Endothelial cell of umbilical vein (primary cell): ENCODE results near the gene ERGIC2. TPM values are rescaled to one million over a fixed set of nuclear protein-coding genes. Genes with fewer than 3 reads are reported as not detected.

Experiments used
- BruUV-seq: library from RNA; stranded (reverse); fragments of 400-500 nt; replicated peaks from 2 replicates; lab custom pipeline; 2021; lab: Mats Ljungman, UMichigan
- CTCF ChIA-PET: fragments of 300-600, 350-600 bp; sonication (Branson Sonifier 250); formaldehyde crosslinking; loops from one replicate; lab custom pipeline; 2021; ENCODE audit warnings: antibody characterized with exemption, inconsistent platforms; lab: Charles Lee
- POLR2A ChIA-PET: fragments of 300-600, 350-600 bp; sonication (Branson Sonifier 250); formaldehyde crosslinking; loops from one replicate; lab custom pipeline; 2021; ENCODE audit warnings: antibody characterized with exemption, inconsistent platforms; lab: Charles Lee
- DNase-seq: peaks from one replicate; pipeline ENCODE4 v3.0.0-alpha.2; 2011; ENCODE audit warnings: low read depth, low spot score
- FAIRE-seq: peaks from 2 replicates; lab custom pipeline; 2011; peaks lifted over from hg19 to GRCh38; lab: Jason Lieb, UNC
- H2AFZ ChIP-seq: 2 replicates; pipeline ENCODE4 v1.6.0; 2012; ENCODE audit warnings: low read depth, low read length, control low read depth, inconsistent platforms
- H3K27ac ChIP-seq: 2 replicates; pipeline ENCODE4 v1.5.1; 2011; ENCODE audit warnings: low read depth, mild to moderate bottlenecking, control low read depth, low read length, moderate library complexity; ENCODE audit not compliant: insufficient read depth
- H3K27me3 ChIP-seq, 2 experiments: 2 replicates each; pipeline versions ENCODE4 v1.6.0 to v1.6.1; 2011; ENCODE audit warnings: low read length in 2 of 2, mixed read lengths in 1 of 2; ENCODE audit not compliant: control insufficient read depth in 2 of 2, insufficient read depth in 2 of 2
- H3K36me3 ChIP-seq, 2 experiments: 2 replicates in 1 of 2; 3 replicates in 1 of 2; pipeline ENCODE4 v1.5.1; 2011; ENCODE audit warnings: low read length in 2 of 2, mild to moderate bottlenecking in 1 of 2, moderate library complexity in 1 of 2; ENCODE audit not compliant: control insufficient read depth in 2 of 2, insufficient read depth in 2 of 2; ENCODE audit errors: extremely low read depth in 1 of 2
- H3K4me1 ChIP-seq: 3 replicates; pipeline ENCODE4 v1.5.1; 2011; ENCODE audit warnings: mild to moderate bottlenecking, low read length; ENCODE audit not compliant: control insufficient read depth, insufficient read depth; ENCODE audit errors: extremely low read depth
- H3K4me2 ChIP-seq: 2 replicates; pipeline ENCODE4 v1.6.1; 2011; ENCODE audit warnings: low read length, control low read depth, mixed read lengths; ENCODE audit not compliant: insufficient read depth
- H3K4me3 ChIP-seq, 3 experiments: fragments of 200-600 bp in 1 of 3; sonication (generic), shearing (Covaris generic) in 1 of 3; replicated peaks in 1 of 3; 2 replicates each; pipeline ENCODE4 v1.5.1; 2011 to 2016; ENCODE audit warnings: control low read depth in 3 of 3, low read length in 3 of 3, mild to moderate bottlenecking in 2 of 3, inconsistent platforms in 1 of 3, low read depth in 1 of 3, moderate library complexity in 1 of 3; ENCODE audit not compliant: insufficient read depth in 1 of 3
- H3K79me2 ChIP-seq: 2 replicates; pipeline ENCODE4 v1.6.0; 2012; ENCODE audit warnings: low read length, inconsistent platforms; ENCODE audit not compliant: control insufficient read depth, insufficient read depth
- H3K9ac ChIP-seq: replicated peaks from 2 replicates; pipeline ENCODE3; 2011; ENCODE audit warnings: low read length, control low read depth; ENCODE audit not compliant: insufficient read depth; ENCODE audit errors: extremely low read depth
- H3K9me1 ChIP-seq: replicated peaks from 3 replicates; pipeline ENCODE4 v1.6.0; 2011; ENCODE audit warnings: mild to moderate bottlenecking, low read length; ENCODE audit not compliant: control insufficient read depth, insufficient read depth; ENCODE audit errors: extremely low read depth
- H3K9me3 ChIP-seq: replicated peaks from 2 replicates; pipeline ENCODE4 v1.5.1; 2012; ENCODE audit warnings: low read length, inconsistent platforms; ENCODE audit not compliant: control insufficient read depth, insufficient read depth
- H4K20me1 ChIP-seq: replicated peaks from 2 replicates; pipeline ENCODE3; 2011; ENCODE audit warnings: mild to moderate bottlenecking, low read length; ENCODE audit not compliant: control insufficient read depth, insufficient read depth; ENCODE audit errors: extremely low read depth
- EZH2 ChIP-seq: IDR thresholded peaks from 2 replicates; pipeline ENCODE4 v1.6.1; 2012; ENCODE audit warnings: borderline replicate concordance, low read depth, mild to moderate bottlenecking, moderate library complexity, low read length, inconsistent platforms; ENCODE audit not compliant: severe bottlenecking
- FOS ChIP-seq: IDR thresholded peaks from 2 replicates; pipeline ENCODE4 v1.6.1; 2011; ENCODE audit warnings: mild to moderate bottlenecking, low read length, moderate library complexity, borderline replicate concordance; ENCODE audit not compliant: insufficient read depth
- GATA2 ChIP-seq: IDR thresholded peaks from 2 replicates; pipeline ENCODE4 v1.7.0; 2011; ENCODE audit warnings: low read depth, mild to moderate bottlenecking, moderate library complexity, mixed read lengths, low read length; ENCODE audit not compliant: insufficient read length, insufficient read depth
- JUN ChIP-seq: IDR thresholded peaks from 2 replicates; pipeline ENCODE4 v1.6.1; 2011; ENCODE audit warnings: borderline replicate concordance, low read depth; ENCODE audit not compliant: insufficient read length, insufficient read depth
- MYC ChIP-seq: IDR thresholded peaks from one replicate; pipeline ENCODE4 v1.6.1; 2011; ENCODE audit warnings: mild to moderate bottlenecking, low read depth, low read length
- POLR2A ChIP-seq: IDR thresholded peaks from 2 replicates; pipeline ENCODE4 v1.6.1; 2012; ENCODE audit warnings: low read depth, mild to moderate bottlenecking, control low read depth, low read length
- POLR2AphosphoS5 ChIP-seq: IDR thresholded peaks from 2 replicates; pipeline ENCODE4 v1.6.1; 2012; ENCODE audit warnings: low read depth, mild to moderate bottlenecking, control low read depth, low read length, moderate library complexity; ENCODE audit not compliant: insufficient read depth
- dilution Hi-C: fragments of 300-500 bp; cut with MboI; formaldehyde crosslinking; loops from one replicate; pipeline ENCODE4 v1.15.0; 2019; ENCODE audit warnings: low sequenced_read_pairs; ENCODE audit not compliant: extremely low pct_ligation_motif_present
- intact Hi-C: fragments of 100-400 bp; cut with micrococcal nuclease; formaldehyde crosslinking; loops from one replicate; pipeline ENCODE4 v1.10.0; 2022
- polyA plus RNA-seq, 4 experiments: library from polyadenylated mRNA; depleted of rRNA in 3 of 4; stranded (reverse) in 3 of 4; unstranded in 1 of 4; fragments of >200 nt; gene quantifications; 2 replicates each; pipeline versions ENCODE4 v1.2.1 to v1.2.3, GENCODE V29; 2011 to 2012; ENCODE audit warnings: missing spikeins in 1 of 4
- total RNA-seq: library from RNA; stranded (reverse); gene quantifications from 2 replicates; pipeline ENCODE4 v1.2.3, GENCODE V29; 2021
- TF ChIP-seq, protein P1 (sequence below): IDR thresholded peaks from 2 replicates; pipeline ENCODE4 v1.6.1; 2011; ENCODE audit not compliant: insufficient read depth, insufficient read length
- TF ChIP-seq, protein P2 (sequence below), 2 donors: IDR thresholded peaks; 1 replicate in 1 of 2; 2 replicates in 1 of 2; pipeline ENCODE4 v1.5.1; 2011; ENCODE audit warnings: low read length in 2 of 2, mild to moderate bottlenecking in 2 of 2, moderate library complexity in 2 of 2, control low read depth in 1 of 2, inconsistent platforms in 1 of 2, low read depth in 1 of 2; ENCODE audit not compliant: insufficient read depth in 1 of 2; ENCODE audit errors: extremely low read depth in 1 of 2

ERGIC2 gene
- total and polyA plus RNA-seq, 2 donors (not counting 3 experiments of a cell fraction or from before 2014, with no cell fraction given), result 20.3 to 60.6 TPM

DNA sequence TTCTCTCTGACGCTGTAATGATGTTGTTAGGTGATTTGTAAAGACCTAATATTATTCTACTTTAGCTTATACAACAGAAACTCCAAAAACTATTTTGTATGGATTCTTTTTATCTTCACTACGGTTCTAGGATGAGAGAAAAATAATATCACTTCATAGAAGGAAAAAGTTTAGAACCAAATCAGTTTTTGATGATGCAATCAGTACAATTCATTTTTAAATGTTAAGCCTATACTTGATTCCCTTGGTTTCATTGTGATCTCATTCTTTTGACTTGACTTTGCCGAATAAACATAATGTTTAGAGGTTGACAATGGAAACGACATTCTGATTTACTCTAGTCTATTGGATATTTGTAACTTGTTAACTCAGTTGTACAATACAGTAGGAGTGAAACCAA, 24.6 kb upstream of the ERGIC2 start:
- no peak for FAIRE-seq

More for the DNA sequence above, 24.6 kb upstream of the ERGIC2 start:
- Histone ChIP-seq H3K4me2 (no peak overlapping the region), H3K9ac (no peak overlapping the region), H4K20me1 (no peaks in the 10 kb centered on the region), H3K4me3 (no peak overlapping the region), H3K27me3 (no peaks in the 10 kb centered on the region), H3K4me1 (no peaks in the 10 kb centered on the region), H3K9me3 (no peaks in the 10 kb centered on the region), H3K79me2 (no peaks in the 10 kb centered on the region), H3K36me3 (no peaks in the 10 kb centered on the region), H3K27ac (no peak overlapping the region), H3K9me1 (no peaks in the 10 kb centered on the region), H2AFZ (no peak overlapping the region)
- POLR2A ChIA-PET, result no interaction called here
- intact Hi-C loops (no loop called here), dilution Hi-C loops (no loop called here)
- no TSS peak for BruUV-seq
- CTCF ChIA-PET, result interaction anchor here (1.0 kb wide), 1 partner anchor 41 kb away, joined by 3 read pairs; no protein-coding TSS in a partner anchor
- DNase-seq, result no peak
- TF ChIP-seq GATA2 (no peak), JUN (no peak), MYC (no peak), POLR2A (no peak), FOS (no peak), POLR2AphosphoS5 (no peak), EZH2 (no peak)
- TF ChIP-seq, protein P1, sequence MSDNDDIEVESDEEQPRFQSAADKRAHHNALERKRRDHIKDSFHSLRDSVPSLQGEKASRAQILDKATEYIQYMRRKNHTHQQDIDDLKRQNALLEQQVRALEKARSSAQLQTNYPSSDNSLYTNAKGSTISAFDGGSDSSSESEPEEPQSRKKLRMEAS, result no peak
- TF ChIP-seq, protein P2, sequence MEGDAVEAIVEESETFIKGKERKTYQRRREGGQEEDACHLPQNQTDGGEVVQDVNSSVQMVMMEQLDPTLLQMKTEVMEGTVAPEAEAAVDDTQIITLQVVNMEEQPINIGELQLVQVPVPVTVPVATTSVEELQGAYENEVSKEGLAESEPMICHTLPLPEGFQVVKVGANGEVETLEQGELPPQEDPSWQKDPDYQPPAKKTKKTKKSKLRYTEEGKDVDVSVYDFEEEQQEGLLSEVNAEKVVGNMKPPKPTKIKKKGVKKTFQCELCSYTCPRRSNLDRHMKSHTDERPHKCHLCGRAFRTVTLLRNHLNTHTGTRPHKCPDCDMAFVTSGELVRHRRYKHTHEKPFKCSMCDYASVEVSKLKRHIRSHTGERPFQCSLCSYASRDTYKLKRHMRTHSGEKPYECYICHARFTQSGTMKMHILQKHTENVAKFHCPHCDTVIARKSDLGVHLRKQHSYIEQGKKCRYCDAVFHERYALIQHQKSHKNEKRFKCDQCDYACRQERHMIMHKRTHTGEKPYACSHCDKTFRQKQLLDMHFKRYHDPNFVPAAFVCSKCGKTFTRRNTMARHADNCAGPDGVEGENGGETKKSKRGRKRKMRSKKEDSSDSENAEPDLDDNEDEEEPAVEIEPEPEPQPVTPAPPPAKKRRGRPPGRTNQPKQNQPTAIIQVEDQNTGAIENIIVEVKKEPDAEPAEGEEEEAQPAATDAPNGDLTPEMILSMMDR (IDR thresholded peaks at IDR 0.05; ENCODE audit: extremely low read depth in 1 of 2, insufficient read depth in 1 of 2, low read depth in 1 of 2, low read length in 2 of 2), result no peak
